Lower leg skin (tissue), 4 donors: ENCODE measurements around the gene VIL1. TPM values are rescaled to one million over a fixed set of nuclear protein-coding genes. Genes with fewer than 3 reads are reported as not detected.

ENCODE experiments used
- DNase-seq, 2 donors: peaks; one replicate each; pipeline ENCODE4 v3.0.0-alpha.2; 2019; ENCODE audit warnings: low spot score in 2 of 2
- H3K4me3 ChIP-seq: fragments of 200-600 bp; sonication (generic); 2 replicates; pipeline ENCODE4 v1.5.1; 2017; ENCODE audit warnings: mild to moderate bottlenecking, low read depth; ENCODE audit not compliant: poor library complexity, severe bottlenecking
- POLR2A ChIP-seq, 2 donors: fragments of 450-650 bp; IDR thresholded peaks; one replicate each; pipeline ENCODE4 v1.6.1; 2016 to 2017; ENCODE audit warnings: antibody characterized with exemption in 2 of 2, mild to moderate bottlenecking in 1 of 2, moderate library complexity in 1 of 2
- WGBS, 2 donors: methylation state at CpG; one replicate each; pipeline ENCODE4 v1.1.5; 2018; 5-methylcytosine and 5-hydroxymethylcytosine counted together
- intact Hi-C: fragments of 100-400 bp; cut with DNase I; formaldehyde crosslinking; loops from one replicate; pipeline ENCODE4 v1.15.0; 2023; ENCODE audit warnings: low total_unique reads
- total RNA-seq, 4 donors: library from RNA; depleted of rRNA; stranded (reverse); fragments of >200 nt; gene quantifications; one replicate each; pipeline ENCODE4 v1.1.0, GENCODE V29; 2016
- TF ChIP-seq, protein P1 (sequence below), 3 donors: fragments of 450-650 bp; IDR thresholded peaks; one replicate each; pipeline ENCODE4 v1.5.1; 2016; ENCODE audit warnings: antibody characterized with exemption in 3 of 3, mild to moderate bottlenecking in 3 of 3, moderate library complexity in 2 of 3

The VIL1 gene
- total RNA-seq, 4 donors from 2014 or later, result 0.84 to 0.98 TPM; not detected in 2

DNA sequence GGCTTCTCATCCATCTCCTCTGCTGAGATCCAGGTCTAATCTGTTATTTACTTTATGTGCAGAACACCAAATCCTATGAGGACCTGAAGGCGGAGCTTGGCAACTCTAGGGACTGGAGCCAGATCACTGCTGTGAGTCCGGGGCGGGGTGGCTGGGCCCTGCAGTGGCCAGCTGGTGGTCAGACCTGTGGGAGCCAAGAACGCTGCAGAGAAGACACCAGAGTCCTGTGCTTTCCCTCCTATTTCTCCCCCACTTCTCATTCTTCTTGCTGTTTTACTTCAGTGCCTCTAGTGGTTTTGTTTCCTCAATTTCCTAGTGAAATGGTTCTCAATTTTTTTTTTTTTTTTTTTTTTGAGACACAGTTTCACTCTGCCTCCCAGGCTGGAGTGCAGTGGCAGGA, 19.7 kb downstream of the VIL1 start:
- TF ChIP-seq, protein P1, sequence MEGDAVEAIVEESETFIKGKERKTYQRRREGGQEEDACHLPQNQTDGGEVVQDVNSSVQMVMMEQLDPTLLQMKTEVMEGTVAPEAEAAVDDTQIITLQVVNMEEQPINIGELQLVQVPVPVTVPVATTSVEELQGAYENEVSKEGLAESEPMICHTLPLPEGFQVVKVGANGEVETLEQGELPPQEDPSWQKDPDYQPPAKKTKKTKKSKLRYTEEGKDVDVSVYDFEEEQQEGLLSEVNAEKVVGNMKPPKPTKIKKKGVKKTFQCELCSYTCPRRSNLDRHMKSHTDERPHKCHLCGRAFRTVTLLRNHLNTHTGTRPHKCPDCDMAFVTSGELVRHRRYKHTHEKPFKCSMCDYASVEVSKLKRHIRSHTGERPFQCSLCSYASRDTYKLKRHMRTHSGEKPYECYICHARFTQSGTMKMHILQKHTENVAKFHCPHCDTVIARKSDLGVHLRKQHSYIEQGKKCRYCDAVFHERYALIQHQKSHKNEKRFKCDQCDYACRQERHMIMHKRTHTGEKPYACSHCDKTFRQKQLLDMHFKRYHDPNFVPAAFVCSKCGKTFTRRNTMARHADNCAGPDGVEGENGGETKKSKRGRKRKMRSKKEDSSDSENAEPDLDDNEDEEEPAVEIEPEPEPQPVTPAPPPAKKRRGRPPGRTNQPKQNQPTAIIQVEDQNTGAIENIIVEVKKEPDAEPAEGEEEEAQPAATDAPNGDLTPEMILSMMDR (IDR thresholded peaks at IDR 0.05), result no peak
- TF ChIP-seq POLR2A (IDR thresholded peaks at IDR 0.05), result no peak
- intact Hi-C loops, result no loop called here
- peak in 1 of 2 donors; percentile 75 for DNase-seq
- 67 to 72% methylated on average over 4 of the region's 4 CpGs for WGBS, 2 donors
- no peak overlapping the region for H3K4me3 ChIP-seq

DNA sequence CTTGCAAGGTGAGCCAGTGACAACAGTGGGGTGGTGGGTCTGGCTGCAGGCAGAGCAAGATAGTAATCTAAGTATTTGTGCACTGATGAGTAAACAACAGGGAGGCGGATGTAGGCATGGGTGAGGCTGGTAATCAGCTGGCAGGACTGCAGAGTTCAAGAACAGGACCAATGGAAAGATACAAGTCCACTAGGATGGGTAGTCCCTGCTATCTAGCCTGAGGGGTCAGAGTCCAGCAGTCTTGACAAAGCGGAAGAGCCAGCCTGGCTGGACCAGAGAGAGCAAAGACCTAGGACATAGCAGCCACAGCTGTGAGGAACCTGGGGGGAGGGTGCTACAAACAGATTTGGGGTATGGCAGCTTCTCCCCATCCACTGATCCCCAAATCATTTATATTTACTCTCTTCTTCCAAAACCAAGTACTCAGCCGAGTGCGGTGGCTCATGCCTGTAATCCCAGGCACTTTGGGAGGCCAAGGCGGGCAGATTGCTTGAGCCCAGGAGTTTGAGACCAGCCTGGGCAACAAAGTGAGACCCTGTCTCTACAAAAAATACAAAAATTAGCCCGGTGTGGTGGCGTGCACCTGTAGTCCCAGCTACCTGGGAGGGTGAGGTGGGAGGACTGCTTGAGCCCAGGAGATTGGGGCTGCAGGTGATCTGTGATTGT, 25.9 kb downstream of the VIL1 start:
- WGBS, 2 donors, result 88 to 90% methylated on average over 7 of the region's 7 CpGs
- TF ChIP-seq, protein P1 (IDR thresholded peaks at IDR 0.05), result peak in 1 of 3 donors; percentile 52
- no peak for TF ChIP-seq POLR2A (IDR thresholded peaks at IDR 0.05)
- peak in 1 of 2 donors; percentile 69 for DNase-seq
- H3K4me3 ChIP-seq, result no peak overlapping the region
- intact Hi-C loops, result no loop called here

DNA sequence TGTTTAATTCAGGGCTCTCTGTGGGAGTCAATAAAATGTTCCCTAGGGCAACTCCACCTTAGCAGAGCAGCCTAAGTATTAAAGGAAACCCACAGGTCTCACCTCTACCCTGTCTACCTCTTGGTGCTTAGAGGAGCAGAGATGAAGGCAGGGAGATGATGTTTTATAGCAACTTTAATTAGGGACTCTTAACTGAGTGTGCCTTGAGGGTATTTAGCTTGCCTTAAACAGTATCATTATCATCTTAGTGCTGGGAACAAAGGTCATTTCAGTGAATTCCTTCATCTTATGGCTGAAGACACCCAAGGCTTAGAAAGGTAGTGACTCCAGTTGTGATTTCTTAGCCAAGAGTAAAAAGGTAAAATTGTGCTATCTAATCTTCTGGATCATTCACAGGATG, 26.7 kb downstream of the VIL1 start:
- no peak overlapping the region for H3K4me3 ChIP-seq
- intact Hi-C loops, result no loop called here
- no peak for DNase-seq
- TF ChIP-seq POLR2A (IDR thresholded peaks at IDR 0.05), result no peak
- TF ChIP-seq, protein P1 (IDR thresholded peaks at IDR 0.05), result no peak

DNA sequence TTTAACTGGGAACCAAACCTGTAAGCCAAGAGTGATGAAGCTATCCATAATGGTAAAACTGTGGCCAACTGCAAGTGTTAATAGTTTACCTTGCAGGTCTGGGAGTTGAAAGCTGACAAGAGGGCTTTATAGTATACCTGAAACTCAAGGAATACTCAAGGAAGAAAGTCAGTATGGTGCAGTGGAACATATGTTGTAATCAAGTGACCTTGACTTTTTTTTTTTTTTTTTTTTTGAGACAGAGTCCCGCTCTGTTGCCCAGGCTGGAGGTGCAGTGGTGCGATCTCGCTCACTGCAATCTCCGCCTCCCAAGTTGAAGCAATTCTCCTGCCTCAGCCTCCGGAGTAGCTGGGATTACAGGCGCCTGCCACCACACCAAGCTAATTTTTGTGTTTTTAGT, 27.6 kb downstream of the VIL1 start:
- 97 to 100% methylated on average over 6 of the region's 6 CpGs for WGBS, 2 donors
- no peak overlapping the region for H3K4me3 ChIP-seq
- intact Hi-C loops, result no loop called here
- DNase-seq, result no peak
- no peak for TF ChIP-seq POLR2A (IDR thresholded peaks at IDR 0.05)
- TF ChIP-seq, protein P1 (IDR thresholded peaks at IDR 0.05), result no peak

DNA sequence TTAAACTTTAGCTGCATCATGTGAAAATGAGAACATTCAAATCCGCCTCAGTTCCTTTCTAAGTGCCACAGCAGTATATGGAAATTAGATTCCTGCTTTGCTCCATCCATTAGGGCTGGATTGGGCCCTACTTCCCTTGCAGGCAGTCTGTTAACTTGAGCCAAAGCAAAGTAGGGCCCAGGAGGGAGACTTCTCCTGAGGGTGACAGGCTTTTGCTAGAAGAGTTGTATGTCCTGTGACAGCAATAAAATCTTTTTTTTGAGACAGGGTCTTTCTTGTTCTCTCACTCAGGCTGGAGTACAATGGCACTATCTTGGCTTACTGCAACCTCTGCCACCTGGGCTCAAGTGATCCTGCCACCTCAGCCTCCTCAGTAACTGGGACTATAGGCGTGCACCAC, 28.1 kb downstream of the VIL1 start:
- TF ChIP-seq, protein P1 (IDR thresholded peaks at IDR 0.05), result no peak
- TF ChIP-seq POLR2A (IDR thresholded peaks at IDR 0.05), result no peak
- peak in 1 of 2 donors; percentile 31 for DNase-seq
- WGBS, 2 donors, result 95 to 97% methylated on average over 2 of the region's 2 CpGs
- H3K4me3 ChIP-seq, result no peak overlapping the region
- intact Hi-C loops, result no loop called here

DNA sequence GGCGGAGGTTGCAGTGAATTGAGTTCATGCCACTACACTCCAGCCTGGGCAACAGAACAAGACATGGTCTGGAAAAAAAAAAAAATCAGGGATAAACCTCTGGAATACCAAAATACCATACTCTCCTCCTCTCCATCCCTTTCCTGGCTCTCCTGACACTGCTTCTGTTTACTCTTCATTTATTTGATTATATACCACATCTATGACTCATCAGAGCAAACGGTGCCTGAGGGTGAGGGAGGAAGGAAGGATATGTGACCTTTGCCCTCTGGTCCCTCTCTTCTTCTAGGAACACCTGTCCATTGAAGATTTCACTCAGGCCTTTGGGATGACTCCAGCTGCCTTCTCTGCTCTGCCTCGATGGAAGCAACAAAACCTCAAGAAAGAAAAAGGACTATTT, 30.0 kb downstream of the VIL1 start:
- TF ChIP-seq, protein P1 (IDR thresholded peaks at IDR 0.05), result no peak
- no peak for TF ChIP-seq POLR2A (IDR thresholded peaks at IDR 0.05)
- no peak overlapping the region for H3K4me3 ChIP-seq
- 51 to 57% methylated on average over 3 of the region's 3 CpGs for WGBS, 2 donors
- no peak for DNase-seq
- intact Hi-C loops, result no loop called here
